ENCODE results near the gene RAMP3.

GRCh38 chr7:45219130-45219529, 61.5 kb downstream of the RAMP3 start:
- TF ChIP-seq EP300 (IDR thresholded peaks at IDR 0.05), result no peak
- TF ChIP-seq, protein P1, sequence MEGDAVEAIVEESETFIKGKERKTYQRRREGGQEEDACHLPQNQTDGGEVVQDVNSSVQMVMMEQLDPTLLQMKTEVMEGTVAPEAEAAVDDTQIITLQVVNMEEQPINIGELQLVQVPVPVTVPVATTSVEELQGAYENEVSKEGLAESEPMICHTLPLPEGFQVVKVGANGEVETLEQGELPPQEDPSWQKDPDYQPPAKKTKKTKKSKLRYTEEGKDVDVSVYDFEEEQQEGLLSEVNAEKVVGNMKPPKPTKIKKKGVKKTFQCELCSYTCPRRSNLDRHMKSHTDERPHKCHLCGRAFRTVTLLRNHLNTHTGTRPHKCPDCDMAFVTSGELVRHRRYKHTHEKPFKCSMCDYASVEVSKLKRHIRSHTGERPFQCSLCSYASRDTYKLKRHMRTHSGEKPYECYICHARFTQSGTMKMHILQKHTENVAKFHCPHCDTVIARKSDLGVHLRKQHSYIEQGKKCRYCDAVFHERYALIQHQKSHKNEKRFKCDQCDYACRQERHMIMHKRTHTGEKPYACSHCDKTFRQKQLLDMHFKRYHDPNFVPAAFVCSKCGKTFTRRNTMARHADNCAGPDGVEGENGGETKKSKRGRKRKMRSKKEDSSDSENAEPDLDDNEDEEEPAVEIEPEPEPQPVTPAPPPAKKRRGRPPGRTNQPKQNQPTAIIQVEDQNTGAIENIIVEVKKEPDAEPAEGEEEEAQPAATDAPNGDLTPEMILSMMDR (IDR thresholded peaks at IDR 0.05), result no peak
